H9 (cell line): ENCODE measurements around the gene MYH9. TPM values are rescaled to one million over a fixed set of nuclear protein-coding genes. Genes with fewer than 3 reads are reported as not detected.

ENCODE experiments used
- DNase-seq: peaks from one replicate; pipeline ENCODE4 v3.0.0-alpha.2; 2017
- H2AFZ ChIP-seq: one replicate; pipeline ENCODE4 v1.6.1; 2013; ENCODE audit warnings: mild to moderate bottlenecking, low read length, control low read depth, moderate library complexity
- H2AK5ac ChIP-seq: 2 replicates; pipeline ENCODE4 v1.6.1; 2013; ENCODE audit warnings: low read length, control low read depth, mixed read lengths; ENCODE audit not compliant: insufficient read length
- H2BK120ac ChIP-seq: one replicate; pipeline ENCODE4 v1.6.1; 2013; ENCODE audit warnings: low read depth, mild to moderate bottlenecking, low read length, control low read depth, inconsistent platforms; ENCODE audit not compliant: poor library complexity, severe bottlenecking
- H2BK12ac ChIP-seq: 2 replicates; pipeline ENCODE4 v1.6.1; 2013; ENCODE audit warnings: low read length, control low read depth, mixed read lengths, low read depth; ENCODE audit not compliant: insufficient read length
- H2BK15ac ChIP-seq: 2 replicates; pipeline ENCODE4 v1.6.1; 2013; ENCODE audit warnings: low read depth, low read length, control low read depth
- H2BK20ac ChIP-seq: one replicate; pipeline ENCODE4 v1.6.1; 2013; ENCODE audit warnings: low read depth, mild to moderate bottlenecking, low read length, control low read depth, inconsistent platforms; ENCODE audit not compliant: poor library complexity, severe bottlenecking
- H2BK5ac ChIP-seq: 2 replicates; pipeline ENCODE4 v1.6.1; 2013; ENCODE audit warnings: low read length, control low read depth, mixed read lengths; ENCODE audit not compliant: insufficient read length
- H3K14ac ChIP-seq: 2 replicates; pipeline ENCODE4 v1.6.1; 2013; ENCODE audit warnings: low read length, control low read depth; ENCODE audit not compliant: insufficient read depth
- H3K18ac ChIP-seq: 2 replicates; pipeline ENCODE4 v1.6.1; 2013; ENCODE audit warnings: low read depth, mild to moderate bottlenecking, mixed read lengths, low read length, control low read depth; ENCODE audit not compliant: insufficient read length
- H3K23ac ChIP-seq: 2 replicates; pipeline ENCODE4 v1.6.1; 2013; ENCODE audit warnings: low read length, control low read depth, mixed read lengths, low read depth; ENCODE audit not compliant: insufficient read length
- H3K23me2 ChIP-seq: 2 replicates; pipeline ENCODE4 v1.6.1; 2013; ENCODE audit warnings: low read depth, mild to moderate bottlenecking, mixed read lengths, low read length, control low read depth; ENCODE audit not compliant: insufficient read length, poor library complexity, severe bottlenecking
- H3K27ac ChIP-seq: 2 replicates; pipeline ENCODE4 v1.5.1; 2013; ENCODE audit warnings: low read length, control low read depth, mixed read lengths, low read depth; ENCODE audit not compliant: insufficient read length
- H3K27me3 ChIP-seq: 2 replicates; pipeline ENCODE4 v1.6.1; 2013; ENCODE audit warnings: low read length, control low read depth, inconsistent platforms; ENCODE audit not compliant: insufficient read depth
- H3K4ac ChIP-seq: 2 replicates; pipeline ENCODE4 v1.6.1; 2013; ENCODE audit warnings: low read depth, mild to moderate bottlenecking, control low read depth, inconsistent platforms, low read length, moderate library complexity
- H3K4me1 ChIP-seq: 2 replicates; pipeline ENCODE4 v1.6.1; 2013; ENCODE audit warnings: low read length, control low read depth, inconsistent platforms; ENCODE audit not compliant: insufficient read depth
- H3K4me2 ChIP-seq: 2 replicates; pipeline ENCODE4 v1.6.1; 2013; ENCODE audit warnings: low read length, control low read depth, mixed read lengths; ENCODE audit not compliant: insufficient read length, insufficient read depth
- H3K56ac ChIP-seq: 2 replicates; pipeline ENCODE4 v1.6.1; 2013; ENCODE audit warnings: low read depth, mild to moderate bottlenecking, mixed read lengths, low read length, control low read depth; ENCODE audit not compliant: insufficient read length
- H3K79me1 ChIP-seq: 2 replicates; pipeline ENCODE4 v1.6.1; 2013; ENCODE audit warnings: low read depth, mild to moderate bottlenecking, moderate library complexity, low read length, control low read depth, inconsistent platforms; ENCODE audit not compliant: insufficient read depth, poor library complexity, severe bottlenecking
- H3K79me2 ChIP-seq: 2 replicates; pipeline ENCODE4 v1.6.1; 2013; ENCODE audit warnings: low read length, control low read depth, inconsistent platforms; ENCODE audit not compliant: insufficient read depth
- H3K9ac ChIP-seq: 2 replicates; pipeline ENCODE4 v1.6.1; 2013; ENCODE audit warnings: low read length, control low read depth, mixed read lengths; ENCODE audit not compliant: insufficient read length; ENCODE audit errors: extremely low read depth
- H3K9me3 ChIP-seq: one replicate; pipeline ENCODE4 v1.6.1; 2013; ENCODE audit warnings: low read depth, low read length, inconsistent platforms; ENCODE audit not compliant: control insufficient read depth
- H3T11ph ChIP-seq: one replicate; pipeline ENCODE4 v1.6.1; 2013; ENCODE audit warnings: mild to moderate bottlenecking, low read length, control low read depth, inconsistent platforms
- H4K20me1 ChIP-seq: one replicate; pipeline ENCODE4 v1.6.1; 2013; ENCODE audit not compliant: control insufficient read depth, insufficient read length, insufficient read depth
- H4K5ac ChIP-seq: 2 replicates; pipeline ENCODE4 v1.6.1; 2013; ENCODE audit warnings: low read depth, mild to moderate bottlenecking, mixed read lengths, low read length, control low read depth; ENCODE audit not compliant: insufficient read length
- H4K8ac ChIP-seq: replicated peaks from 2 replicates; pipeline ENCODE4 v1.6.1; 2013; ENCODE audit warnings: low read length, control low read depth, mixed read lengths, low read depth; ENCODE audit not compliant: insufficient read length
- H4K91ac ChIP-seq: 2 replicates; pipeline ENCODE4 v1.6.1; 2013; ENCODE audit warnings: low read depth, mild to moderate bottlenecking, moderate library complexity, mixed read lengths, low read length, control low read depth; ENCODE audit not compliant: insufficient read length
- H3K27ac Mint-ChIP-seq, 3 experiments: 2 replicates in 2 of 3; 3 replicates in 1 of 3; pipeline ENCODE4 v1.8.0; 2020 to 2021; ENCODE audit warnings: mixed read lengths in 3 of 3, mild to moderate bottlenecking in 1 of 3, moderate library complexity in 1 of 3
- H3K27me3 Mint-ChIP-seq: 2 replicates; pipeline ENCODE4 v1.8.0; 2021; ENCODE audit warnings: low read depth, mild to moderate bottlenecking, moderate library complexity, mixed read lengths
- H3K36me3 Mint-ChIP-seq, 3 experiments: 2 replicates in 2 of 3; 3 replicates in 1 of 3; pipeline ENCODE4 v1.8.0; 2020 to 2021; ENCODE audit warnings: low read depth in 3 of 3, mixed read lengths in 3 of 3; ENCODE audit not compliant: insufficient read depth in 1 of 3
- H3K4me1 Mint-ChIP-seq, 2 experiments: 2 replicates each; pipeline ENCODE4 v1.8.0; 2020; ENCODE audit warnings: mixed read lengths in 2 of 2
- H3K4me3 Mint-ChIP-seq, 2 experiments: 2 replicates in 1 of 2; 3 replicates in 1 of 2; pipeline ENCODE4 v1.8.0; 2020 to 2021; ENCODE audit warnings: mild to moderate bottlenecking in 2 of 2, mixed read lengths in 2 of 2, moderate library complexity in 1 of 2
- H3K9me3 Mint-ChIP-seq, 2 experiments: 2 replicates in 1 of 2; 3 replicates in 1 of 2; pipeline ENCODE4 v1.8.0; 2020; ENCODE audit warnings: mild to moderate bottlenecking in 2 of 2, mixed read lengths in 2 of 2, moderate library complexity in 1 of 2
- CTCF ChIP-seq: fragments of 200-600 bp; sonication (generic); conservative IDR thresholded peaks from 3 replicates; pipeline ENCODE4 v1.8.0; 2021; ENCODE audit warnings: antibody characterized with exemption, mild to moderate bottlenecking
- WGBS: extraction: QIAGEN DNeasy Blood & Tissue Kit; methylation state at CpG from one replicate; pipeline ENCODE4 v1.1.7; 2013; ENCODE audit warnings: missing lambda C conversion rate, low lambda C conversion rate, mixed read lengths; ENCODE audit not compliant: insufficient read length; ENCODE audit errors: extremely low coverage; 5-methylcytosine and 5-hydroxymethylcytosine counted together
- total RNA-seq: library from RNA; stranded (reverse); gene quantifications from 2 replicates; pipeline ENCODE4 v1.2.1, GENCODE V29; 2021

Gene MYH9
- total RNA-seq, 1 experiment from 2014 or later, result 266 TPM

GRCh38 chr22:36397131-36398093, 9.6 kb upstream of the MYH9 start:
- Mint-ChIP-seq H3K36me3 (no peaks in the 10 kb centered on the region), H3K27ac (peak overlapping the region; percentile 3 to 76 (median 40); a peak in 3 of 7 replicates)
- DNase-seq, result no peak

More at GRCh38 chr22:36397131-36398093, 9.6 kb upstream of the MYH9 start:
- Histone ChIP-seq H3T11ph (no peak overlapping the region), H3K79me1 (no peaks in the 10 kb centered on the region), H2BK5ac (no peak overlapping the region), H3K27ac (no peak overlapping the region), H2BK12ac (no peak overlapping the region), H2BK20ac (no peak overlapping the region), H3K9ac (no peak overlapping the region), H3K4me1 (peaks cover 2% of the 10 kb centered on the region; the same call in 1 of the 2 replicates), H3K18ac (no peak overlapping the region), H3K4ac (no peak overlapping the region), H3K23me2 (no peaks in the 10 kb centered on the region), H3K9me3 (no peaks in the 10 kb centered on the region), H2BK120ac (no peak overlapping the region), H3K14ac (no peak overlapping the region), H3K4me2 (no peak overlapping the region), H2AK5ac (no peak overlapping the region), H3K56ac (no peak overlapping the region), H3K79me2 (no peaks in the 10 kb centered on the region), H2AFZ (no peak overlapping the region), H3K23ac (no peak overlapping the region), H4K91ac (no peak overlapping the region), H4K20me1 (no peaks in the 10 kb centered on the region), H4K5ac (no peak overlapping the region), H3K27me3 (no peaks in the 10 kb centered on the region), H4K8ac (no peak overlapping the region), H2BK15ac (0 out of 2 replicates have a peak overlapping the region, but pooled peaks have one; percentile 81)
- no CpG with 5 or more reads among the region's 13 CpGs for WGBS
- Mint-ChIP-seq H3K27me3 (no peaks in the 10 kb centered on the region; the same call in 1 of the 2 replicates), H3K4me1 (peaks cover 20 to 24% of the 10 kb centered on the region in 2 experiments), H3K4me3 (no peak overlapping the region; a peak in 1 of 5 replicates), H3K9me3 (no peaks in the 10 kb centered on the region; a peak in 1 of 5 replicates)
- TF ChIP-seq CTCF, result no peak
